Stimulated activated CD4-positive, alpha-beta T cell treated with anti-CD3 and anti-CD28 coated beads, Interleukin-15, amount 100 ng/mL, for 48 hours (primary cell): ENCODE measurements around the gene PRDM16.
"Not testable (repeated sequence)": the region's sequence is repeated elsewhere in the genome, so short reads cannot be mapped to it uniquely, and the experiment has no call there.

Experiments used
- DNase-seq, 2 donors: peaks; one replicate each; pipeline ENCODE4 v3.0.0-alpha.2; 2020; ENCODE audit warnings: low read depth in 2 of 2

The PRDM16 gene

GRCh38 chr1:3226701-3227350 is 157.8 kb downstream of the PRDM16 start:
- no peak for DNase-seq

GRCh38 chr1:3227351-3227704 is 158.3 kb downstream of the PRDM16 start:
- DNase-seq = no peak

- no peak for DNase-seq
Observed at GRCh38 chr1:3227893-3228292, 158.9 kb downstream of the PRDM16 start.

- DNase-seq = no peak
Observed at GRCh38 chr1:3229081-3229725, 160.2 kb downstream of the PRDM16 start.

GRCh38 chr1:3230553-3230952 is 161.6 kb downstream of the PRDM16 start:
- DNase-seq = no peak

GRCh38 chr1:3231245-3231644 is 162.2 kb downstream of the PRDM16 start:
- no peak for DNase-seq

GRCh38 chr1:3231826-3232225 is 162.8 kb downstream of the PRDM16 start:
- no peak for DNase-seq

- no peak for DNase-seq
Observed at GRCh38 chr1:3233031-3233430, 164.0 kb downstream of the PRDM16 start.

- no peak for DNase-seq
Observed at GRCh38 chr1:3233551-3233950, 164.5 kb downstream of the PRDM16 start.

- DNase-seq = no peak
Observed at GRCh38 chr1:3234281-3234680, 165.3 kb downstream of the PRDM16 start.

GRCh38 chr1:3234956-3235355 is 166.0 kb downstream of the PRDM16 start:
- no peak for DNase-seq

- DNase-seq = no peak
Observed at GRCh38 chr1:3235496-3235895, 166.5 kb downstream of the PRDM16 start.

- no peak for DNase-seq
Observed at GRCh38 chr1:3236361-3236760, 167.4 kb downstream of the PRDM16 start.

GRCh38 chr1:3236955-3237354 is 168.0 kb downstream of the PRDM16 start:
- no peak for DNase-seq

- DNase-seq = no peak
Observed at GRCh38 chr1:3237570-3237969, 168.6 kb downstream of the PRDM16 start.

GRCh38 chr1:3237994-3238702 is 169.1 kb downstream of the PRDM16 start:
- DNase-seq = no peak

- DNase-seq = no peak
Observed at GRCh38 chr1:3238703-3239278, 169.8 kb downstream of the PRDM16 start.

GRCh38 chr1:3239991-3240390 is 171.0 kb downstream of the PRDM16 start:
- DNase-seq = not testable (repeated sequence)

- DNase-seq = no peak
Observed at GRCh38 chr1:3240524-3241235, 171.7 kb downstream of the PRDM16 start.

GRCh38 chr1:3241236-3241550 is 172.2 kb downstream of the PRDM16 start:
- no peak for DNase-seq

GRCh38 chr1:3241673-3242407 is 172.8 kb downstream of the PRDM16 start:
- DNase-seq = no peak
